ENCODE measurements around the gene LDLRAP1.

- TF ChIP-seq CTCF (conservative IDR thresholded peaks at IDR 0.05; ENCODE audit: low read depth in 2 of 2) (no peak), POLR2AphosphoS5 (IDR thresholded peaks at IDR 0.05; ENCODE audit: low read depth) (no peak), CREB1 (CRISPR knock-in tag; IDR thresholded peaks at IDR 0.05; ENCODE audit: low read depth) (no peak), REST (IDR thresholded peaks at IDR 0.05; ENCODE audit: unreplicated experiment) (no peak), ZNF331 (CRISPR knock-in tag; IDR thresholded peaks at IDR 0.05; ENCODE audit: low read depth) (no peak), EZH2 (IDR thresholded peaks at IDR 0.05; ENCODE audit: low read depth, unreplicated experiment) (no peak)
These were observed 12.3 kb upstream of the LDLRAP1 start for GRCh38 chr1:25531082-25531461.

All from GM23338 (cell line).